WERI-Rb-1 (cell line): ENCODE results near the gene SETBP1.

Experiments used
- DNase-seq: peaks from one replicate; pipeline ENCODE4 v3.0.0-alpha.2; 2020
- H3K27ac ChIP-seq: fragments of 250-450 bp; sonication (Bioruptor Pico); 2 replicates; pipeline ENCODE4 v1.5.1; 2020; ENCODE audit warnings: mild to moderate bottlenecking, moderate library complexity
- H3K27me3 ChIP-seq: fragments of 250-450 bp; sonication (Bioruptor Pico); 2 replicates; pipeline ENCODE4 v1.5.1; 2021; ENCODE audit warnings: mild to moderate bottlenecking, low read depth, moderate library complexity; ENCODE audit not compliant: insufficient read depth, severe bottlenecking
- H3K36me3 ChIP-seq: fragments of 250-450 bp; sonication (Bioruptor Pico); 2 replicates; pipeline ENCODE4 v1.5.1; 2020; ENCODE audit warnings: mild to moderate bottlenecking, moderate library complexity
- H3K4me3 ChIP-seq: 2 replicates; pipeline ENCODE4 v1.5.1; 2011; ENCODE audit warnings: low read depth, mild to moderate bottlenecking, control low read depth, low read length
- H3K9me3 ChIP-seq: fragments of 250-450 bp; sonication (Bioruptor Pico); 2 replicates; pipeline ENCODE4 v1.5.1; 2021; ENCODE audit warnings: mild to moderate bottlenecking, moderate library complexity; ENCODE audit not compliant: severe bottlenecking
- TF ChIP-seq, protein P1 (sequence below): IDR thresholded peaks from 2 replicates; pipeline ENCODE4 v1.5.1; 2011; ENCODE audit warnings: low read depth, mild to moderate bottlenecking, control low read depth, inconsistent platforms, low read length

SETBP1 gene

DNA sequence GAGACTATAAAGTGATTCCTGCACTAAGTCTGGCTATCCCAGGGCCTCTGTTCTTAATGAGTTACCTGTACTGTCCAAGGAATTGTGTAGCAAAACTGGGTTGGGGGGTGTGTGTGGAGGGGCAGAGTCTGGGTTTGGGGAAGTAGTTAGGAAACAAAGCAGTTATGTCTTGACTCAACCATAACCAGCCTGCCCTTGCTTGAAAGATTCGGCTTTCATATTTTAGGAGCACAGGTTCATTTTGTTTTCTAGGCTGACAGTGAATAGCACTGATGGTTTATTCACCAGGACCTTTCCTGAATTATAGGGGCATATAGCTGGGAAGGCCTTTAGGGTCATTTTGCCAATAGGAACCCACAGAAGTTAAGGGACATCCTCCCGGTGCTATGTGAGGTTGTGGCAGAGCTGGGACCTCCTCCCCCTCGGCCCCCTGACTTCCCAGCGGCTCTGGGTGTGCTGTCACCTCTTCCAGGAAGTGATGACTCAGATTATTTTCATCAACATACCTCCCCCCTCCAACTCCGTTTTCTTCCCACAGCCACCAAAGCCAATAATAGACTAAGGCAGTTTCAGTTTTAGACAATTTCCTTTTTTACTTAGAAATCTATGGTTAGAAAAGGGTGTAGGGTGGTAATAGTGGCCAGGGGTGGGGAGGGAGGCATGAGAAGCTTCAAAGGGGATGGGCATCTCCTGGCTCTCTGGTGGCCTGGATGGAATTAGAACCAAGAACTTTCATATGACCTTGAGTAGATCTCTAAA, 44.8 kb downstream of the SETBP1 start:
- Histone ChIP-seq H3K4me3 (no peak overlapping the region), H3K9me3 (no peaks in the 10 kb centered on the region), H3K27me3 (no peaks in the 10 kb centered on the region), H3K27ac (no peak overlapping the region), H3K36me3 (no peaks in the 10 kb centered on the region)
- TF ChIP-seq, protein P1, sequence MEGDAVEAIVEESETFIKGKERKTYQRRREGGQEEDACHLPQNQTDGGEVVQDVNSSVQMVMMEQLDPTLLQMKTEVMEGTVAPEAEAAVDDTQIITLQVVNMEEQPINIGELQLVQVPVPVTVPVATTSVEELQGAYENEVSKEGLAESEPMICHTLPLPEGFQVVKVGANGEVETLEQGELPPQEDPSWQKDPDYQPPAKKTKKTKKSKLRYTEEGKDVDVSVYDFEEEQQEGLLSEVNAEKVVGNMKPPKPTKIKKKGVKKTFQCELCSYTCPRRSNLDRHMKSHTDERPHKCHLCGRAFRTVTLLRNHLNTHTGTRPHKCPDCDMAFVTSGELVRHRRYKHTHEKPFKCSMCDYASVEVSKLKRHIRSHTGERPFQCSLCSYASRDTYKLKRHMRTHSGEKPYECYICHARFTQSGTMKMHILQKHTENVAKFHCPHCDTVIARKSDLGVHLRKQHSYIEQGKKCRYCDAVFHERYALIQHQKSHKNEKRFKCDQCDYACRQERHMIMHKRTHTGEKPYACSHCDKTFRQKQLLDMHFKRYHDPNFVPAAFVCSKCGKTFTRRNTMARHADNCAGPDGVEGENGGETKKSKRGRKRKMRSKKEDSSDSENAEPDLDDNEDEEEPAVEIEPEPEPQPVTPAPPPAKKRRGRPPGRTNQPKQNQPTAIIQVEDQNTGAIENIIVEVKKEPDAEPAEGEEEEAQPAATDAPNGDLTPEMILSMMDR = no peak
- no peak for DNase-seq

DNA sequence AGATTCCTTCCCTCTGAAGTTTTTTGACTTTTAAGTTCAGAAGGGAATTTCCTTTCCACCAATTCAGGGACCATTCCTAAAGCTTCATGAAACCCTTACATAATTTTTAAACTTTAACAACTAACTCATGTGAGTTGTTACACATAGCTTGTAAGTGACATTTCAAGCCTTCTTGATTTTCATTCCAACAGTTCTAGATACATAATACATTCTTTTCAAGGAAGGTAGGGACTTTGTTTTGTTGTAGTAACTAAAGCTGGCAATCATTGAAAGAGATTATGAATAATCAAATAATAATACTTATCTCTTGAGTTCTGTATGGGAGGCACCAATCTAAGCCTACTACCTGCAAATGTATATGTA, 45.4 kb downstream of the SETBP1 start:
- Histone ChIP-seq H3K9me3 (no peaks in the 10 kb centered on the region), H3K36me3 (no peaks in the 10 kb centered on the region), H3K27me3 (no peaks in the 10 kb centered on the region), H3K27ac (no peak overlapping the region), H3K4me3 (no peak overlapping the region)
- TF ChIP-seq, protein P1 = no peak
- no peak for DNase-seq

DNA sequence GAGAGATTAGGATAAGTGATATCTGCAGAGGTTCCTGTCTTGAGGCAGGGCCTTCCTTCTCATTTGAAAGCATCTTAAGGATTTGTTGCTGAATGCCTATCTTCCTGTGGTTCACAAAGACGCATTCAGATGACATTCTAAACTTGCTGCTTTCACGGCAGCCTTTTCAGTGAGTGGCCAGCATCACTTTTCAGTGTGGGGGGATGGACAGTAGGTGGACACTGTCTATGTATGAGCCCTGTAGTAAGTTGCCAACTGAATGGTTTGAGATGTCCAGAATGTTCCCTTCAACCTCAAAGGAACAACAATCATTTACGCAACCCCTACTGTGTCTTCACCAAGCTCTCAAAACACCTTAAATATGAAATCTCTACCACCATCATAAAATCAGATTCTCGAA, 46.6 kb downstream of the SETBP1 start:
- H3K4me3 ChIP-seq = no peak overlapping the region
- H3K27ac ChIP-seq = no peak overlapping the region
- no peaks in the 10 kb centered on the region for H3K9me3 ChIP-seq
- no peaks in the 10 kb centered on the region for H3K36me3 ChIP-seq
- TF ChIP-seq, protein P1 = no peak
- DNase-seq = no peak
- no peaks in the 10 kb centered on the region for H3K27me3 ChIP-seq

DNA sequence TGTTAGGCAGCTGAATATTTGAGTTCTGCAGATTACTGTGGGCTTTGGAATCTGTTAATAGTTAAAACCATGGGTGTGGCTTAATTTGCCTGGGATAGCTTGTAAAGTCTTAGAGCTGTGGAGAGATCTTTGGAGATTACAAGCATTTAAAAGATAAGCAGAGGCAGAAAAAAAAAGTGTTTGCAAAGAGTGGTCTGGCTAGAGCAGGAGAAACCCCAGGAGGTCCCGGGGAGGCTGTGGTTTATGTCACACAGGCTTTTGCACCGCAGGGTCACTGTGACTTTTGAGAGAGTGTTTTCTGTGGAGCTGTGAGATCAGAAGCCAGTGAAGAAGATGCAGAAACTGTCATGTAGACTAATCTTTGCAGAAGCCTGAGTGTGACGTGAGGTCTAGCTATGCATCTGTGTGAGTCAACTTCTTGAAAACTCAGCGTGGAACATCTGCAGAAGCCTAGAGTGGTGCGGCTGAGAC, 49.0 kb downstream of the SETBP1 start:
- Histone ChIP-seq H3K9me3 (no peaks in the 10 kb centered on the region), H3K27me3 (no peaks in the 10 kb centered on the region), H3K36me3 (no peaks in the 10 kb centered on the region), H3K27ac (no peak overlapping the region), H3K4me3 (no peak overlapping the region)
- TF ChIP-seq, protein P1 = no peak
- DNase-seq = peak; percentile 62

DNA sequence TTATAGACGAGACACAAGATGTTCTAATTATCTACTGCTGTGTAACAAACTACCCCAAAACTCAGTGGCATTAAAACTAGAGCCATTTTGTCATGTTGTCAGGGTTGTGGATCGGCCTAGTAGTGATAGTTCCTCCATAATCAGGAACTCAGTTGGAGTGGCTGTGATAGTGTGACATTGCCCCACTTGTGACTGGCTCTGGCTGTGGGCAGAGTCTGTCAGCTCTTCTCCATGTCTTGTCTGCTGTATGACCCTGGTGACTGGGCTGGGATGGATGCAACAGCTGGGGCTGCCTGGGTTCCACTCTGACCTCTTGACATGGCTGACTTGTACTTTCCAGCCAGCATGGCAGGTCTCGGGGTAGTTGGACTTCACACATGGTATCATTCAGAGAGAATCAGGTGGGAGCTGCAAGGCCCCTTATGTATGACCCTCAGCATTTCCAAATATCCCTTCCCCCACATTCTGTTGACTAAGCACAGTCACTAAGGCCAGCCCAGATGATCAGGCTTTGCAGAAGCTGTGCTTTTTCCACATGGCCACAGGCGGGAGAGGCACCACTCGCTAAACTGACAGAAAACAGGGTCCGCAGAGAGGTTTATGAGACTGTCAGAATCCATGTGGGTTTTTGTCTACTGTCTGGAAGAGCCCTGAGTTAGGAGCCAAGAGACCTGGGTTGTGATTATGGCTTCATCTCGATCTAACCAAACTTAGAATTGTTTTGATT, 50.3 kb downstream of the SETBP1 start:
- Histone ChIP-seq H3K27ac (no peak overlapping the region), H3K4me3 (no peak overlapping the region), H3K36me3 (no peaks in the 10 kb centered on the region), H3K27me3 (no peaks in the 10 kb centered on the region), H3K9me3 (no peaks in the 10 kb centered on the region)
- DNase-seq = no peak
- TF ChIP-seq, protein P1 = no peak
